IPS DF 6.9 (cell line): Measurements from ENCODE around the gene GALNT18.

ENCODE experiments used
- DNase-seq: peaks from one replicate; pipeline ENCODE4 v3.0.0-alpha.2; 2013; ENCODE audit warnings: low read depth, low spot score
- H3K27ac ChIP-seq: one replicate; pipeline ENCODE4 v1.5.1; 2013; ENCODE audit warnings: low read length, control low read depth
- H3K27me3 ChIP-seq: 2 replicates; pipeline ENCODE4 v1.6.1; 2013; ENCODE audit warnings: mild to moderate bottlenecking, low read length; ENCODE audit not compliant: control insufficient read depth, insufficient read depth
- H3K36me3 ChIP-seq: 2 replicates; pipeline ENCODE4 v1.6.1; 2013; ENCODE audit warnings: low read length; ENCODE audit not compliant: control insufficient read depth, insufficient read depth
- H3K4me1 ChIP-seq: 2 replicates; pipeline ENCODE4 v1.6.1; 2013; ENCODE audit warnings: low read length; ENCODE audit not compliant: control insufficient read depth, insufficient read depth
- H3K4me3 ChIP-seq: 2 replicates; pipeline ENCODE4 v1.5.1; 2013; ENCODE audit warnings: mild to moderate bottlenecking, low read length
- H3K9me3 ChIP-seq: 2 replicates; pipeline ENCODE4 v1.6.1; 2013; ENCODE audit warnings: low read length, inconsistent platforms; ENCODE audit not compliant: control insufficient read depth, insufficient read depth
- WGBS: extraction: QIAGEN DNeasy Blood & Tissue Kit; methylation state at CpG from one replicate; pipeline ENCODE4 v1.1.7; 2013; ENCODE audit warnings: mixed read lengths, missing lambda C conversion rate; ENCODE audit not compliant: insufficient read length, insufficient coverage; 5-methylcytosine and 5-hydroxymethylcytosine counted together

The GALNT18 gene

GRCh38 chr11:11420191-11420898, 201.5 kb downstream of the GALNT18 start:
- Histone ChIP-seq H3K4me3 (no peak overlapping the region), H3K4me1 (no peaks in the 10 kb centered on the region), H3K27ac (no peak overlapping the region), H3K9me3 (no peaks in the 10 kb centered on the region), H3K27me3 (no peaks in the 10 kb centered on the region), H3K36me3 (no peaks in the 10 kb centered on the region)
- DNase-seq: no peak
- WGBS: no CpG with 5 or more reads among the region's 4 CpGs

GRCh38 chr11:11419747-11420146, 202.1 kb downstream of the GALNT18 start:
- no peak for DNase-seq
- no CpG with 5 or more reads among the region's 3 CpGs for WGBS
- Histone ChIP-seq H3K27me3 (no peaks in the 10 kb centered on the region), H3K27ac (no peak overlapping the region), H3K9me3 (no peaks in the 10 kb centered on the region), H3K36me3 (no peaks in the 10 kb centered on the region), H3K4me1 (no peaks in the 10 kb centered on the region), H3K4me3 (no peak overlapping the region)

- Histone ChIP-seq H3K4me1 (no peaks in the 10 kb centered on the region), H3K9me3 (no peaks in the 10 kb centered on the region), H3K4me3 (no peak overlapping the region), H3K27me3 (no peaks in the 10 kb centered on the region), H3K27ac (no peak overlapping the region), H3K36me3 (no peaks in the 10 kb centered on the region)
- DNase-seq: no peak
- no CpG with 5 or more reads among the region's 4 CpGs for WGBS
These were observed 204.9 kb downstream of the GALNT18 start for GRCh38 chr11:11416917-11417316.

GRCh38 chr11:11416502-11416901, 205.3 kb downstream of the GALNT18 start:
- Histone ChIP-seq H3K4me3 (no peak overlapping the region), H3K36me3 (no peaks in the 10 kb centered on the region), H3K9me3 (no peaks in the 10 kb centered on the region), H3K27ac (no peak overlapping the region), H3K27me3 (no peaks in the 10 kb centered on the region), H3K4me1 (no peaks in the 10 kb centered on the region)
- no CpG with 5 or more reads among the region's 5 CpGs for WGBS
- DNase-seq: no peak

- Histone ChIP-seq H3K27ac (no peak overlapping the region), H3K4me3 (no peak overlapping the region), H3K4me1 (no peaks in the 10 kb centered on the region), H3K9me3 (no peaks in the 10 kb centered on the region), H3K27me3 (no peaks in the 10 kb centered on the region), H3K36me3 (no peaks in the 10 kb centered on the region)
- DNase-seq: no peak
- no CpG with 5 or more reads among the region's 4 CpGs for WGBS
These were observed 205.9 kb downstream of the GALNT18 start for GRCh38 chr11:11415901-11416300.

GRCh38 chr11:11414996-11415395, 206.8 kb downstream of the GALNT18 start:
- H3K4me3 ChIP-seq: no peak overlapping the region
- whole genome bisulfite sequencing: no CpG with 5 or more reads among the region's 7 CpGs
- H3K9me3 ChIP-seq: no peaks in the 10 kb centered on the region
- H3K4me1 ChIP-seq: no peaks in the 10 kb centered on the region
- no peaks in the 10 kb centered on the region for H3K27me3 ChIP-seq
- no peaks in the 10 kb centered on the region for H3K36me3 ChIP-seq
- DNase-seq: no peak
- H3K27ac ChIP-seq: no peak overlapping the region

- Histone ChIP-seq H3K36me3 (no peaks in the 10 kb centered on the region), H3K27ac (no peak overlapping the region), H3K27me3 (no peaks in the 10 kb centered on the region), H3K9me3 (no peaks in the 10 kb centered on the region), H3K4me3 (no peak overlapping the region), H3K4me1 (peaks cover 1% of the 10 kb centered on the region; the same call in 1 of the 2 replicates)
- no peak for DNase-seq
- WGBS: no CpG with 5 or more reads among the region's 6 CpGs
These were observed 208.0 kb downstream of the GALNT18 start for GRCh38 chr11:11413776-11414175.

GRCh38 chr11:11411401-11411985, 210.3 kb downstream of the GALNT18 start:
- no peak for DNase-seq
- Histone ChIP-seq H3K4me3 (no peak overlapping the region), H3K36me3 (no peaks in the 10 kb centered on the region), H3K9me3 (no peaks in the 10 kb centered on the region), H3K27me3 (no peaks in the 10 kb centered on the region), H3K27ac (no peak overlapping the region), H3K4me1 (peaks cover 1% of the 10 kb centered on the region; the same call in 1 of the 2 replicates)
- WGBS: no CpG with 5 or more reads among the region's 8 CpGs

GRCh38 chr11:11409901-11410300, 211.9 kb downstream of the GALNT18 start:
- no peak overlapping the region for H3K27ac ChIP-seq
- no peaks in the 10 kb centered on the region for H3K27me3 ChIP-seq
- no peaks in the 10 kb centered on the region for H3K9me3 ChIP-seq
- H3K4me1 ChIP-seq: peaks cover 1% of the 10 kb centered on the region; the same call in 1 of the 2 replicates
- no peaks in the 10 kb centered on the region for H3K36me3 ChIP-seq
- no peak for DNase-seq
- H3K4me3 ChIP-seq: no peak overlapping the region
- no CpG with 5 or more reads among the region's 3 CpGs for WGBS

GRCh38 chr11:11409224-11409623, 212.6 kb downstream of the GALNT18 start:
- DNase-seq: no peak
- no peaks in the 10 kb centered on the region for H3K36me3 ChIP-seq

More at GRCh38 chr11:11409224-11409623, 212.6 kb downstream of the GALNT18 start:
- no peak overlapping the region for H3K27ac ChIP-seq
- H3K4me3 ChIP-seq: no peak overlapping the region
- H3K4me1 ChIP-seq: peaks cover 7% of the 10 kb centered on the region
- H3K9me3 ChIP-seq: no peaks in the 10 kb centered on the region
- no peaks in the 10 kb centered on the region for H3K27me3 ChIP-seq
- WGBS: no CpG with 5 or more reads among the region's 6 CpGs
